HEK293T (cell line): ENCODE measurements around the gene TTYH2.

Experiments
- ELF4 ChIP-seq: fragments of 450-650 bp; IDR thresholded peaks from 2 replicates; pipeline ENCODE4 v1.6.1; 2017; ENCODE audit warnings: antibody characterized with exemption
- L3MBTL2 ChIP-seq: fragments of 450-650 bp; conservative IDR thresholded peaks from 2 replicates; pipeline ENCODE4 v1.6.1; 2016; ENCODE audit warnings: mild to moderate bottlenecking
- PKNOX1 ChIP-seq: fragments of 450-650 bp; IDR thresholded peaks from 2 replicates; pipeline ENCODE4 v1.6.1; 2016

DNA sequence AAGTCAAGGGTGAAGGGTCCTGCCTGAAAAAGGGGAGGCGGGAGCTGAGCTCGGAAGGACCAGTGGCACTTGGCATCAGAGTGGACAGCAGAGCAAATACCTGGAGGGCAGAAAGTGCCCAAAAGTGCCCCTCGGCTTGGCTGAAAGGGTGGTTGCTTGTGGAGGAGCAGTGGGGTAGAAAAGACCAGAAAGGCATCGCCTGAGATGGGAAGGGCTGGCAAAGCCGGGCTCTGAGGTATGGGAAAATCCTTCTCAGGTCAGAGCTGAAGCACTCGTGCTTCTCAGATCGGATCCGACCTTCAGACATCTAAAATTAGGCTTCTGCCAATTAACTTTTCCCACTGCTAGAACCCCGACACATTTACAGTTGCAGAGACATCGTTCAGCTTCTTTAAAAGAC is 11.4 kb upstream of the TTYH2 start:
- TF ChIP-seq ELF4, result no peak
- TF ChIP-seq L3MBTL2, result no peak
- no peak for TF ChIP-seq PKNOX1
